HG03097 (cell line): ENCODE data around the gene ZNF536.
"Not testable (repeated sequence)": the region's sequence is repeated elsewhere in the genome, so short reads cannot be mapped to it uniquely, and the experiment has no call there.

Source experiments
- ATAC-seq: cut with Tn5 transposase; IDR thresholded peaks from one replicate; pipeline ENCODE4 v1.9.1; 2021; ENCODE audit not compliant: unreplicated experiment, low FRiP score

Gene ZNF536

DNA sequence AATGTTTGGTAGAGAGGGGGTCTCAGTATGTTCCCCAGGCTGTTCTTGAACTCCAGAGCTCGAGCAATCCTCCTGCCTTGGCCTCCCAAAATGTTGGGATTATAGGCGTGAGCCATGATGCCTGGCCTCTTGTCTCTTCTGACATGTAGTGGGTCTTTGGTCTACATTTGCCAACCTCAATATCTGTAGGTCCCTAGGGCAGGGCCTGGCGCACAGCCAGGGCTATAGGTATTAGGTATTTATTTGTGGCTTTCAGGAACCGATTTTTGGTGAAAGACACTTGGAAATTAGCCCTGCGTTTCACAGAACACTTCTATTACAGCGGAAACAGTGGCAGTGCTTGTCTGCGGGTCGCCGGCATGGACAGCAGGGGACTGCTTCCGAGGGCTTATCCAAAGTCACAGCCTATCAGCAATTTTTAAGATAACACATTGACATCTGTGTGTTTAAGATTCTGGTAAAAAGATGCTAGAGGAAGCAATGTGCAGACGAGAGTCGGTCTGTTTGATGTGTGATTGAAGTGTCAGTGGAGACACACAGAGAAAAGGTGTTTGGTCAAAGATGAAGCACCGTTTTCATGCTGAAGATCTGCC, 14.5 kb downstream of the ZNF536 start:
- no peak for ATAC-seq

DNA sequence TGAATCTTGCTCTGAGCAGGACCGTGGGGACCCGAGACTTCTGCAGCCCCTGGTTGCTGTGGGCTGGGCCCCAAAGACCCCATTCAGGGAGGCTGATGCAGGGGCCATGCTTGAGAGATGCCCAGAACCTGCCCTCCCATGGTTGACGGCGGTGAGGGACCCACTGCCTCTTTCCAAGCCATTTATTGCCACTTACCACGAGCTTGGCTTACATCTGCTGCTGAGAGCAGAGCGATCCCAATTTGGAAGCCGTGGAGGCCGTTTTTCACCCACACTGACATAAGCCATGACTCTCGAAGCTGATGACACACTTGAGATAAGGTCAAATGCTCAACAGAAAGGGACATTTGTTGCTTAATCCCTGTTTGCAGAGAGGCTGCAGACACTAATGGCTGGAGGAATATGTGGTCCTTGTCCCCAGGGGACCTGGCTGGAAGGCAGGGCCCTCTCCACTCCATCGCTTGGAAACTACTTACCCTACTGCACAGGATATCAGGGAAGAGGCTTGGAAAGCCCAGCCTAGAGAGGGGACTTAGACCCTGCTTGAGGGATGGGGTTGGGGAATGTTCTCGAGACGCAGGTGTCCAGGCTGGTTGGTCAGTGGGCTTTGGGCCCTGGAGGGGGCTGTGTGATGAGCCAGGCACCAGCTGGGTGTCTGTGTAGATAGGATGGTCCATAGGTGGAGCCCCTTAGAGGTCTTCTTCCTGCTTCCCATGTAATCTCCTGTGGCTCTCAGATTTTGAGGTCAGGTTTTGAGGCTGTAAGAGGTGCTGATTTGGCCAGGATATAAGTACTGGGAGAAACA, 15.3 kb downstream of the ZNF536 start:
- ATAC-seq = no peak

DNA sequence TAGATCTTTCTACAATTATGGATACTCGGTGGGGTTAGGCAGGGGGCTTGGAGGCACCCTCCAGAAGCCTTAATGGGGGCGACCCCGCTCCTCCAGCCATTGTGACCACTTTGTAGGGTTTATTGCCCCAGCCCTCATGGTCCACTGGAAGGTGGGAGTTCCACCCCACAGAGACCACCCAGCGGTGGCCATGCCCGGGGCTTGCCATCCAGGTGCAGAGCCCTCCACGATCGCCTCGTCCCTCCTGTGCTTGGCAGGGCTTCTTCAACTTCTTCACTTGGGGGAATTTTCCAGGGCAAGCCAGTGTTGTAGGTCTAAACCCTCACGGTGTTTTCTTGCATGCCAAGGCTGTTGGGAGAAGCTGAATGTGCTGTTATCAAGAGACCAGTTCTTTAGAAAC, 16.1 kb downstream of the ZNF536 start:
- no peak for ATAC-seq

DNA sequence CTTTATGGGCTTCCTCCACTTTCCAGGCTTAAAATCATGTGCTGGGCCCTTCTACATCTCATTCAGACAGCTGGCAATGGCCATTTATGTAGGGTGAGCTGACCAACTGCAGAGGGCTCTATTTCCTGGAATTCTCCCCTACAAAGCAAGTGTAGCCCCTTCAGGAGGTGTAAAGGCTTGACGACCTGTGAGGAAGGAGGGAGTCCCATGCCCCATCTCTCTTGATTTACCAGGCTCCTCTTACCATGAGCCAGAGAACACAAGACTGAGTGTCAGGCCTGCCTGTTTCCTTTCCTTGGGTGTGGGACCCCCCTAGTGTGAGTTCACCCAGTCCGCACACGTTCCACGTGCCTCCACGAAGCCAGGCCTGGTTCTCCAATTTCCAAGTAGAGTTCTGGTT, 16.6 kb downstream of the ZNF536 start:
- no peak for ATAC-seq

DNA sequence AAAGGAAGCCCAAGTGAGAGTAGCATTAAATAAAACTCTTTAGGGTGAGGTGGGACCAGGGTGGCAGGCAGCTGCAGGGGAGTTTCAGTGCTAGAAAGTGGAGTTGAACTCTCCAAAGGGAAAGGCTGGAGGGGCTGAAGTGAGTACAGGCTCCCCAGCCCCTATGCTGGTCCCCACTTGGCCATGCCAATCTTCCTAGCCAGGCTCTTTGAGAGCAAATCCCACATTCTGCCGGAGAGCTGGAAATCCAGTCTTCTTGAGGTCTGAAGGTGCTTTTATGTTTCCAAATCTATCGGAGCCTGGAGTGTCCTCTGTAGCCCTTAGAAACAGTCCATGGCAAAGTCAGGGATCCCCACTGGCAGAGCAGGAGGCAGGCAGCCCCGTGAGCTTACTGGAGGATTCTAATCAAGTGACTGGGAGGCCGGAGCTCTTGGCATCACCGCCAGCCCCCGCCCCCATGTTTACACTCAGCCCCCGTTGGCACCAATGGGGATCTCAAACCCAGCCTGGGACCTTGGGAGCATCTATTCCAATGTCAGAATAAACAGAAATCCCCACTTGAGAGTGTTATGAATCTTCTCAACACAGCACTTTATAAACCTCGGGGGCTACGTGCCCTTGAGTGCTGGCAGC, 18.3 kb downstream of the ZNF536 start:
- ATAC-seq = no peak

DNA sequence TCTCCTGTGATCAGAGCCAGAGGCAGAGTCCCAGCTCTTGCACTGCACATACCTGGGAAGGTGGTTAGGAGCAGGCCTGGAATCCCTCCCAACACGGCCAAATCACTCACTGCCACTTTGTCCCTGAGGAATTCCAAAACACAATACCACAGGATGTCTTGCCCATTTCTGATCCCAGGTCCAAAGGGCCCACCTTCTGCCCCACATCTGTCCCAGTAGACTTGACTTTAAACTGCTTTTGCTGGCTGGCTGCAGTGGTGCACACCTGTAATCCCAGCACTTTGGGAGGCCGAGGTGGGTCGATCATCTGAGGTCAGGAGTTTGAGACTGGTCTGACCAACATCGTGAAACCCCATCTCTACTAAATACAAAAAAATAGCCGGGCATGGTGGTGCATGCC, 18.9 kb downstream of the ZNF536 start:
- no peak for ATAC-seq

DNA sequence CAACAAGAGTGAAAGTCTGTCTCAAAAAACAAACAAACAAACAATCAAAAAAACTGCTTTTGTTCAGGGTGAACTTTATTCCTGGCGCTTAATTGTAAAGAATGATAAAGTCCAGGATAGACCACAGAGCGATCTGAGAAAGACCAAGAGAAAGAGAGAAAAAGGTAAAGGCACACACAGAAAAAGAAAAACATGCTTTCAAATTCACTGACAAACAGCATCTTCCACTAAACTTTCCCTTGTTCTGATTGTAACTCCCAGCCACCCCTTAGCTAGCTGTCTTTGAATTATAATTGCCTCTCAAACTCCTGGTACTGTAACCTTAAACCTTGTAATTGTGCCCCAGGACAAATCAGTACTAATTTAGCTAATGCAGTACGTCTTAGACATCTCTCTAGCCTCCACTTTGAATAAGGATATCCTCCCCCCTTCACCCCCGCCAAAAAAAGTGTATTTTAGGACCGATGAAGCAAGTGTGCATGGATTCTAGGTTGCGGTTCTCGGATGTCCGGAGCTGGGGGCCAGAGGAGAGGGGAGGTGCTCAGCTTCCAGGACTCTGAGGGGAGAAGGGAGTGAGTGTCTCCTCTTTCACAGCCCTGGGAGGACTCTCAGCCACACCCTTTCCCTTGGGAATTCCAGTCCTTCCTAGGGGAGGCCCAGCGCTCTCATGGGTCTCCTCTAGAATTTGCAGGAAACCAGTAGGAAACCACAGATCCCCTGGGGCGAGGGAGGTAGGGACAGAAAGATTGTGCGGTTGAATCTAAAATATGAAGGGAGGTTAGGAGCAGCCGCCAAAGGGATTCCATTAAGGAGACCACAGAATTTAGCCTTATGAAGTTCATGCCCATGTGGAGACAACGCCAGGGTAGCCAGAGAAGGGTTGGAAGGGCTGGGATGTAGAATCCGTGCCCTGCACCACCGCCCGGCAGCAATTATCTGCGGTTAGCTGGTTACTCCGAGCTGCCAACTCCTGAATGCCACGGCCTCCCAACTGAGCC, 19.7 kb downstream of the ZNF536 start:
- no peak for ATAC-seq

DNA sequence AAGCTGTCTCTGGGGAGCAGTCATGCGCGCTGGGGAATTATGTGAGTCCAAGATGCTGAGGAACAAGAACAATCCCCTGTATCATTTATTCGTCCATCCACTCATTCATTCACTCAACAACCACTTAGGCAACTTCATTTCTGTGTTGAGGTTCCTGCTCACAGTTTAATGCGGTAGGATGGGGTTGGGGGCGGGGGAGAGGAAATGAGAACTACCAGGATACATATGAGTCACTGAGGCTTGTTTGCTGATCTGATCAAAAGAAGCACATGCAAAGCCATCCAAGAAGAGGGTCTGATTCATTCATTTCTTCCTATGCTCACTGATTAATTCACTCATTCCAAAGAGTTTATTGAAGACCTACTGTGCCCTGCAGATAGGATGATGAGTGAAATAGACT, 20.9 kb downstream of the ZNF536 start:
- ATAC-seq = no peak

DNA sequence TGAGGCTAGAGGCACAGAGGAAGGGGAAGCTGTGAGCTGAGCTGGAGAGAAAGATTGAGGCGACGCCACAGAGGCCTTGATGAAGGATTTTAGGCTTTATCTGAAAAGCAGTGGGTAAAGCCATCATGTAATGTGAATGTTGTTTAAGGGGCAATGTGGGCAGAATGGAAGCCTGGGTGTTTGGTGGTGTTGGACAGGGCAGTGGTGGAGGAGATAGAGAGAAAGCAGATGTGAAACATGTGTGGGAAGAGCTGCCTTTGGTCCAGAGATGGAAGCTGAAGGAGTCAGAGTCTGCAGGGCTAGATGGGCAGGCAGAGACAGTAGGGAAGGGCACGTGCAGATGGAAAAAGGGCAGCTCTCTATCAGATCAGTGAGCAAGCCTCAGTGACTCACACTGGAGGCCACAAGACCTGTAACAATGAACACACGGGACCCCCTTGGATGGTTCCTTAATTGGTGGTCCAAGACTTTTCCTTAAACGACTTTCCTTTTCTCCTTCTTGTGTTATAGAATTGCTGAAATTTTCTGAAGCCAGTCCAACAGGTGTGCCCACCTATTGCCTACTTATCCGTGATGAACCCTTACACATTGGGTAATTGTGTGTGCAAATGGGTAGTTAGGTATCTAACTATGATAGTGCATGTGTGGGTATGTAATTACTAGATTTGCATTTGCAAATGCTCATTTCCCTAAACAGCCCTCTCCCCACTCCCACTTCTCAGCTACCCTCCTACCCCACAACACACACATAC, 21.7 kb downstream of the ZNF536 start:
- no peak for ATAC-seq

DNA sequence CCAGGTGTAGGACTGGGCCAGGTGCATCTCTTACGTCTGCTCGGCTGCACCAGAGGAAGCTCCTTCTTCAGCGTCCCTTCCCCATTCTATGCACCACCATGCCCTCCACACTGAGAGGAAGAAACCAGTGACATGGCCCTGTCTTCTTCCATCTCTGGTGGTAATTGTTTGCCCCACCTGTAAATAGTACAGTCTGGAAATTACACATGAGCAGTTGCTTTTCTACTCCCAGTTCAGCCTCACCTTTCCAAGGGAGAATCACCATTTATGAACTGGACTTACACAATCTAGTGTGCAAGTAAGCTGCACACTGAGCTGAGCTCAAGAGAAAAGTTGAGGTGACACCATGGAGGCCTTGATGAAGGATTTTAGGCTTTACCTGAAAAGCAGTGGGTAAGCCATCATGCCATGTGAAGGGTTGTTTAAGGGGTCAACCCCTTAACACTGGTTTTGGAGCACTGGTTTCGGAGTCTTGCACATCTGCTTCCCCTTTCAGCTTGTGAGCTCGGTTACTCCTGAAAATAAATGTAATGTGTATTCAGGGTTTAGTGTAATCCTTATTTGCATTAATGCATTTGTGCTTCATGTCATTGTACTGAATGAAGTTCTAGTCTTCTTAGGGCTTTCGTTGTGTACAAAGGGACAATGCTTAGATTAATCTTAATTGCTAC, 22.4 kb downstream of the ZNF536 start:
- ATAC-seq = no peak

DNA sequence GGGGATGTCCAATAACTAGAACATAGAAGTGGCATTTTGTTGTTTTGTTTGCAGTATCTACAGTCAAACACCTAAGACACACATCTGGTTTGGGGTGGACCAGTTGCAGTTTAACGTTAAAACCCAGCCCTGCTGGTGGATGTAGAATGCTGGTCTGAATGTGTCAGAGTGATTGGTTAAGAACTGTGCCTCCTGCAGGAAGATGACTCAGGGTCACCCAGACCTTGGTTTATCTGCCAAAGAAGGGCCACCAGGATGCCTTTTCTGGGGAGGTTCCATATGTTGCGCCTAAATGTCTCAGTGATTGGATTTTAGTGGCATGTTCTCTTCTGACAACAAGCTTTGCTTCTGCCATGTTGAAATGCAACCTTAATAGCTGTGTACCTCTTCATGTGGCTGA, 23.1 kb downstream of the ZNF536 start:
- no peak for ATAC-seq

DNA sequence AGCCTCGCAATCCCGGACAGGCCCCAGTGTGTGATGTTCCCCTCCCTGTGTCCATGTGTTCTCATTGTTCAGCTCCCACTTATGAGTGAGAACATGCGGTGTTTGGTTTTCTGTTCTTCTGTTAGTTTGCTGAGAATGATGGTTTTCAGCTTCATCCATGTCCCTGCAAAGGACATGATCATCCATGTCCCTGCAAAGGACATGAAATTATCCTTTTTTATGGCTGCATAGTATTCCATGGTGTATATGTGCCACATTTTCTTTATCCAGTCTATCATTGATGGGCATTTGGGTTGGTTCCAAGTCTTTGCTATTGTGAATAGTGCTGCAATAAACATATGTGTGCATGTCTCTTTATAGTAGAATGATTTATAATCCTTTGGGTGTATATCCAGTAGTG, 26.4 kb downstream of the ZNF536 start:
- ATAC-seq = not testable (repeated sequence)

DNA sequence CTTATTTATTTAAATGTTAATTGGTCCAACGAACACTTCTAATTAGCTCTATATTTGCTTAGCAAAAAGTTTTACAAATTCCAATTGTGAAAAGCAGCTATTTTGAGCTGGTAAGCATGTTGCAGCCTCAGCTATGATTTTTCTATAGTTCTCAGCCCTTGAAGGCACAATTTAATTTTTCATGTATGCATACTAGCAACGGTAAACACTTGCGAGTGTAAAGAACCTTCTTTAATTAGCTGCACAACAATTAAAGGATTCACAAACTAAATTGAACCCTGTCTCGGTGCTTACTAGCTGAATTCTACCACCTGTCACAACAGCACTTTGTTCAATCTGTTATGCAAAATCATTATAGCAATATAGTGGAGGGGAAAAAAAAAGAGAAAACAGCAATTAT, 29.8 kb downstream of the ZNF536 start:
- ATAC-seq = no peak

DNA sequence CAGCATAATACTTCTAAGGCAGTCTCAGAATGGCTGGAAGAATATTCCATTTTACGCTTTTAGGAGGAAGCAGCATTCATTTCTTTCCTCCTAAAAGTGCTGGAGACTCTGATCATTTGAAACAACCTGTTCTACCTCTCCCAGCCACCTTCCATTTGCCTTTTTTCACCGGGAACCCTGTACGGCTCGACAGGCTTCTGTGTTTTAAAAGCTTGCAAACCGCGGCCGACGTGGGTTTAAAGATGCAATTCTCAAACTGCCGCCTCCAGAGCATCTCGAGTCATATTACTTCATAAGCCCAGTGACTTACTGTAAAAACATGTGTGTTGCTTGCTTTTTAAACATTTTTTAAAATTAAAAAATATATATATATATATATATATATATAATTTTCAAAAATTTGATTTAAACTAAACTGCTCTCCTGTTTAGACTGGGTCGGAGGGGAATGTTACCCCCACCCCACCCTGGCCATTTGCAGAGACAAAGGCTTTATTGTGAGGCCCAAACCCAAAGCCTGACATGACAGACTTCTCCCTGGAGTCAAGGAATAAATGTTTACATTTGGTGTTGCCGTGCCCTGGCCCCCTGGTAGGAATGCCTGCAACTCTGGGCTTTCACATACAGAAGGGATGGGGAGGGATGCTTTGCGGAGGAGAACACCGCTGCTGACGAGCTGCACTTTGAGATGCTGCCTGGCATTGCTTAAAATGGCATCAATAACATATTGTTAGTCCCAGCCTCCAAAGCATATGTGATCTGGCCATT, 30.4 kb downstream of the ZNF536 start:
- ATAC-seq = no peak

DNA sequence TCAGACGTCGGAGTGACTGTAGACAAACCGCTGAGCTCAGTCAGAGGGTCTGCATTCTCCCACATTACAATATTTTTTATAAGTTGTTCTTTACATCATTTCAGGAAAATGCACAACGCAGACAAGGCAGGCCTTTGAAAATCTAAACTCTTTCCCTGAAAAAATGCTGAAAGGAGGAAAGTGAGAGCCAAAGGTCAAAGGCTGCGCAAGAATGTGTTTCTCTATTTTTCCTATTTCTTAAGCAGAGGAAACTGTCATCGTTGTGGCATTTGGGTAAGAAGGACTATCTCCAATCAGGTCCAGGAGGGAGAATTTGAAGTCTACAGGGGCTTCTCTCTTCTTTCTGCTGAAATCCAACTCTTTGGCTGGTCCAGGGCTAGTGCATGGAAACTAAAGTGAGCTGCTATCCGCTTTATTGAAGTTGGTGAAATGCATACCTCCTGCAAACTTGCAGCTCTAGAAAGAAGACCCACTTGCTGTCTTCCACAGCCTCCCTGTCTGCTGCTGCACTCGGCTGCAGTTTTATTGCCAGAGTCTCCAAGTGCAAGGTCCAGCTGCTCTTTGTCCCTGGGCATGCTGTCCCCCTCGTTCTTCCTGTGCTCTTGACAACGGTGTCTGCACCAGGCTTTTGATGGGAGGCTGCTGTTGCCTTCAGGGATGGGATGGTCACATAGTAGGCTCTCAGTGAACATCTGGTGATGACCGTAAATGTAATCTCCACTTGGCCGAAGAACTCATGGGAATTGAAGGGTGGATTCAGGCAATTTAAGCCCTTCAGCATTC, 31.2 kb downstream of the ZNF536 start:
- no peak for ATAC-seq

DNA sequence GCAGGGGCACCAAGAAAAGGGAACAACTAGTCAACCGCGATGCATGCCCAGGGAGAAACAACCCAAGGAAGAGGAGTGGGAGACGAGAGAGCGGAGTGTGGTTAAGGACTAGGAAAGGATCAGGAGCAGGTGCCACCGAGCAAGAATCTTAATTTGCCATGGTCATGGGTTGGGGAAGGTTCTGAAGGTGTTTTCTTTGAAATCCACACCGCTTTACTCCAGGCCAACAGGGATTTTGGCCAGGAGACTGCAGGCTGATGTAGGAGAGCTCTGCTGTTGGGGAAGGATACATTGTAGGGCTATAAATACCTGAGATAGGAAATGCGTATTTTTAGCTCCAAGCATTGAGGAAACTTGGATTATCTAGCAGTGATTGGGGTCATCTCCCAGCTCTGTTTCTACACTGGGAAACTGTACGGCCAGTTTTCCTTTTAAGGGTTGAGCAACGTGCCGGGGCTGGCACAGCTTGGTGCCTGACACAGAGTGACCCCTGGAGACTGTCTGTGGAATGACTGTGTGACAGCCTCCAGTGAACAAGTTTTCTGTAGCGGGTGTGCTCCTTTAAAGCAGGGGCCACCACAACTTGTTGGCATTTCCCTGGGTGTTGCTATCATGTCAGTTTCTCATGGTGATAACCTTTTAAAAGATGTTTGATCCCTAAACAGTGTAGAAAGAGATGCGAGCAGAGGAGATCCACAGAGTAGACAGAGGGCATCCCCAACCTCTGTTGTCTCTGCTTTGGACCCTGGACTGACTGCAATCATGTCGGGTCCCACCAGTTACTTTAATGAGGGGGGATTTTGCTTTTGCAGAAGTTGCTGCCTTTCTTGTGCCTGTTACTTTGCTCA, 34.3 kb downstream of the ZNF536 start:
- ATAC-seq = no peak

DNA sequence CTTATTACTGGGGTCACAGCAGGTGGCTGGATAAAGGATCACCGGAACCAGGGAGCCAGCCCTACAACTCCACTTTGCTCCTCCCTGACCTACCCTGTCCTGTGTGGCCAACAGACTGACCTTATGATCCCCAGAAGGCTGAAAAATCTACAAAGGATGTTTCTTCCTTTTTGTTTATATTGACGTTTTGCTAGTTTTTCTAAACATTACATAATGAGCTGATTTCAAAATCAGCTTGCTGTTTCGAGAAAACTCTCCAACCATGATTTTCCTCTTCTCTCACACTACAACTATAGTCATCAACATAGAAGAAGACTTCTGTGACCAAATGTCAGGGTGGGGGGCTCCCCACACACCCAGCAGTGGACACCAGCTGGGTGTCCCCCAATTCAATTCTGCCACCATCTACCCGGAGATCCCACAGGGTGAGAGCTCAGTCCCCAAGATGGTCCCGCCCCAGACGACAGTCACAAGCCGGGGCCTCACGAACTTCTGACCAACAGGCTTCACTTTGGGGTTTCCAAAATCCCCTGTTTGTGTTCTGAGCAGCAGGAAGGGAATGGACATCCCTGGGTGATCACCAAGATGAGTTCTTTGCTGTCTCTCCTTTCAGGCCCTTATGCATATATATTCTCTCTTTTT, 35.0 kb downstream of the ZNF536 start:
- ATAC-seq = no peak
